NCI-H226 (cell line): Measurements from ENCODE around the gene ZSCAN16.
"Not testable (repeated sequence)": the region's sequence is repeated elsewhere in the genome, so short reads cannot be mapped to it uniquely, and the experiment has no call there.

Source experiments
- DNase-seq: peaks from one replicate; pipeline ENCODE4 v3.0.0-alpha.2; 2015

The ZSCAN16 gene

GRCh38 chr6:28124350-28124970 lies at the start of gene ZSCAN16:
ZSCAN16 (plus strand) TSS chr6:28124609; CDS start chr6:28125444, 835 bp downstream.
- DNase-seq, result peak; percentile 78

DNA sequence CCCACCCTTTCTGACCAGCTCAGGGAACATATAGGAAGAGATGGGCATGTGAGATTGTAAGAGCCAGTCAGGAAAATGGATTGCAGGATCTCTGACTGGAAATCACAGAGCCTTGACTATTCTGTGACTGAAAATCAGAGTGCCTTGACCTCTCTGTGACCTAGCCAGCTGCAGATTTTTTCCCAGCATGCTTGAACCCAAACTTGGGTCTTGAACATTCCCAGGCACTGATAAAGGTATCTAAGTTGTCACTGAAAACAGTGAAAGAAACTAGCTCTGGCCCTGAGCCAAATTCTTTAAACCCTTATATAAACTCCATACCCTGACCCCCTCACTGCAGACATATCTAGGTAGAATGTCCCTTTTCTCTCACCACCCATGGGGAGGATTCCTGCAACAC lies 46.4 kb upstream of the ZSCAN16 start:
- no peak for DNase-seq

- DNase-seq, result no peak
These were observed 45.6 kb upstream of the ZSCAN16 start for GRCh38 chr6:28078836-28079235.

GRCh38 chr6:28080381-28080630 lies 44.1 kb upstream of the ZSCAN16 start, which contains the start of gene ZNF165:
ZNF165 (plus strand) TSS chr6:28080568; CDS start chr6:28085481, 4,913 bp downstream.
- not testable (repeated sequence) for DNase-seq

GRCh38 chr6:28080631-28081485 lies 43.6 kb upstream of the ZSCAN16 start:
- peak; percentile 78 for DNase-seq

DNA sequence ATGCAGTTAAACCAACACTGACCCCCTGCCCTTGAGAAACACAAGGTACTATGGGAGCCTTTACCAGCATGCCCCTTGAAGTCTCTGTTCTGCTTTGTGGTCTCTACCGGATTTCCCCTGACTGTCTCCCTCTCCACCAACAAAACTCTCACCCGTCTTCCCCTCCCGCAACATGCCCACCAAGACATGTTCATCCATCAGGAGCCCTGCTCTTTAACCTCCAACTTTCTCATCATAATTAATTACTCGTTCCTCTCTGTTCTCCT lies 43.0 kb upstream of the ZSCAN16 start:
- DNase-seq, result no peak

DNA sequence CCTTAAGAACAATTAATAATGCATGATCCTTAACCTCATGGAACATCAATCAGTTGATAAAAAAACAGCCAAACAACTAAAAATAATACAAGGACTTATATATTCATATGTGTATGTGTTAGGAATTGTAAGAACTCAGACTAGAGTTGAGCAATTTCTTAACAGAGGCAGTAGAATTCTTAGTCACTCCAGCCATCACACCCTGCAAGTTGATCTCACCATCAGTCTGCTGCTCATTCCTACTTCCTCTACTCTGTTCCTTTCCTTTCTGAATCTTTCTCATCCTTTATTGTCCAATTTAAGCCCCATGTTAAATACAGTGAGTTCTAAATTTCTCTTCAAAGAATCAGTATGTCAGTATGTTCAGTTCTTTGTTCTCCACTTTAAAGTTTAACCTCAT lies 41.5 kb upstream of the ZSCAN16 start:
- DNase-seq, result no peak

GRCh38 chr6:28089054-28089453 lies 35.4 kb upstream of the ZSCAN16 start:
- DNase-seq, result no peak

DNA sequence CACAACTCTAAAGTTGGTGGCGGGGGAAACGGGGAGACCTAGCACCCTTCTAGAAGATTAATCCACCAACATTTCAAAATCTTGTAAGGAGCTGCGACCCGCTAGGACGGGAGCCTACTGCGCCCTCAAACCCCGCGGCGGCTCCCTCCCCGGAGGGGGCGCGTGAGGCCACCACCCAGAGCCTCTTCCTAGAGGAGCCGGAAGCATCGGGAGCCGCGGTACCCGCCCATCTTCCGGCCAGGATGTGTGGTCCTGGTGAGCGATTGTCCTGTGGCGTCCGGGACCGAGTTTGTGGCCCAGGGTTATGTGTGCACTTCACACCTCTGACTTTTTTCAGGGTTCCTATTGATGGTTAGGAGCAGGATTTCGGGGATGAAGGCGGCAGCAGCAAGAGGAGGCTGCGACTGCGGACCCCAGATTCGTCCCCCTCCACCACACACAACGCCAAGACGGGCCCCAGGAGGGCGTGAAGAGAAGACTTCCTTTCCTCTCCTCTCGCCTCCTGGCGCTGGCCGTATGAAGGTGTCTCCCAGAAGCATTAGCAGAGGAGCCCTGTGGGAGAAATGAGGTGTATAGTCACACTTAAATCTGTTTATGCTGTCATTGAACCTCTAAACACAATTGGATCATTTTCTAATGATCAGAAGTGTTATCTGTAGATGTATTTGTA lies 33.4 kb upstream of the ZSCAN16 start:
- no peak for DNase-seq

DNA sequence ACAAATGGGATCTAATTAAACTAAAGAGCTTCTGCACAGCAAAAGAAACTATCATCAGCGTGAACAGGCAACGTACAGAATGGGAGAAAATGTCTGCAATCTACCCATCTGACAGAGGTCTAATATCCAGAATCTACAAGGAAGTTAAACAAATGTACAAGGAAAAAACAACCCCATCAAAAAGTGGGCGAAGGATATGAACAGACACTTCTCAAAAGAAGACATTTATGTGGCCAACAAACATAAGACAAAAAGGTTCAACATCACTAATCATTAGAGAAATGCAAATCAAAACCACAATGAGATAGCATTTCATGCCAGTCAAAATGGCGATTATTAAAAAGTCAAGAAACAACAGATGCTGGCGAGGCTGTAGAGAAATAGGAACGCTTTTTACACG lies 22.2 kb upstream of the ZSCAN16 start:
- DNase-seq, result not testable (repeated sequence)

DNA sequence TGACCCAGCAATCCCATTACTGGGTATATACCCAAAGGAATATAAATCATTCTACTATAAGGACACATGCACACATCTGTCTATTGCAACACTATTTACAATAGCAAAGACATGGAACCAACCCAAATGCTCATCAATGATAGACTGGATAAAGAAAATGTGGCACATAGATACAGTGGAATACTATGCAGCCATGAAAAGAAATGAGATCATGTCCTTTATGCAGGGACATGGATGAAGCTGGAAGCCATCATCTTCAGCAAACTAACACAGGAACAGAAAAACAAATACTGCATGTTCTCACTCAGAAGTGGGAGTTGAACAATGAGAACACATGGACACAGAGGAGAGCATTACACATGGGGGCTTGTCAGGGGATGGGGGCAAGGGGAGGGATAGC lies 21.7 kb upstream of the ZSCAN16 start:
- not testable (repeated sequence) for DNase-seq

DNA sequence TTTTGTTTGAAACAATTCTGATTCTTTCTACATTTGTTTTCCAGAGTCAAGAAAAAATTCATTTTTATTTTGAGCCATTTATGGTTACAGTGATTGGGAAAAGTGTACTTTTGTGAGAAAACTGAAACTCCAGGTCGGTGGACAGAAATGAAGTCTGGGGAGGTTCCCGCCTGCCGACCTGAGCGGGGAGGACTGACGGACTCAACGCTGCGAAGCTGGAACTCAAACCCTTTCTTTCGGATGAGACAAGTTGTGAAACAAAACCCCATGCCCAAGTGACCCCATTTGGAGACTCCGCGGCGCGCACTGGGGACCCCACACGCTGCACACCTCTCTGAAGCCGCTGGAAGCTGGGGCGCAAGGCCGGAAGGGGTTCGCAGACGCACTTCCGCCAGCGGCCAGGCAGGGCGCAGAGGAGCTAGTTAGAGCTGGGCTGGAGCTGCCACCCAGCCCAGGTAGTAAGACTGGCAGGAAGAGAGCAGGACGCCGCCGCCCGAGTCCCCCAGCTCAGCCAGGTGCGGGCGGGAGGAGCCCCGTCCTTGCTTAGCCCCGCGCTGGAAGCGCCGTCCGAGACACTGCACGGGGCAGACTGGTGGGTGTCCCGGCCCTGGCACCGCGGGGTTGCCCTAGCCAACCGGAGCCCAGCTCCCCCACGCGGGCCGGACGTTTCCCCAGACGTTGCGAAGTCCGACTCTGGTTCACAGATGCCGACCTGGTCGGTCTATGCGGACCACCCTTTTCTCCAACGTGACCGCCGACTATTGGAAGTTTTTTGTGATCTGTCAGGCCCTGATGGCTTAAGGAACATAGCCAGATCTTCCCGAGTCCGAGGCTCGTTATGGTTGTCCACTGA lies 19.8 kb upstream of the ZSCAN16 start:
- DNase-seq, result peak; percentile 79

DNA sequence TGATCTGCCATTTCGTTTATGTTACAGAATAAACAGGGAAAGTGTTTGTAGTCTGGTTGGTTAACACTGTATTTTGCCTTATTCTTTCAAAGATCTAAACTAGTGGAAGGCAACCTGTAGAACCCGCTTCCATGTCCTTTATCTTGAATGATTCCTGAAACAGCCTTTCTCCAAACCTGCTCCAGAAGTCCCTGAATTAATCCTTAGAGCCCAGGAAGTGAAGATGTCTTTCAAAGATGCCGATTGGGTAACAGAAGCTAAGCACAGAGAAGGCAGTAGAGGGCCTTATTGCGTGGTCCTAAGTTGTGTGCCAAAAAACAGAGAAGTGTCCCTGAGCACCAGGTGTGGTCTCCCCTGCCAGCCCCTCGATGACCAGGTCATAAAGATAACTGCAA lies 19.2 kb upstream of the ZSCAN16 start:
- no peak for DNase-seq

GRCh38 chr6:28107506-28107905 lies 16.9 kb upstream of the ZSCAN16 start:
- no peak for DNase-seq

- DNase-seq, result no peak
These were observed 12.4 kb upstream of the ZSCAN16 start for GRCh38 chr6:28111964-28112363.

GRCh38 chr6:28115799-28116198 lies 8.6 kb upstream of the ZSCAN16 start:
- DNase-seq, result no peak

DNA sequence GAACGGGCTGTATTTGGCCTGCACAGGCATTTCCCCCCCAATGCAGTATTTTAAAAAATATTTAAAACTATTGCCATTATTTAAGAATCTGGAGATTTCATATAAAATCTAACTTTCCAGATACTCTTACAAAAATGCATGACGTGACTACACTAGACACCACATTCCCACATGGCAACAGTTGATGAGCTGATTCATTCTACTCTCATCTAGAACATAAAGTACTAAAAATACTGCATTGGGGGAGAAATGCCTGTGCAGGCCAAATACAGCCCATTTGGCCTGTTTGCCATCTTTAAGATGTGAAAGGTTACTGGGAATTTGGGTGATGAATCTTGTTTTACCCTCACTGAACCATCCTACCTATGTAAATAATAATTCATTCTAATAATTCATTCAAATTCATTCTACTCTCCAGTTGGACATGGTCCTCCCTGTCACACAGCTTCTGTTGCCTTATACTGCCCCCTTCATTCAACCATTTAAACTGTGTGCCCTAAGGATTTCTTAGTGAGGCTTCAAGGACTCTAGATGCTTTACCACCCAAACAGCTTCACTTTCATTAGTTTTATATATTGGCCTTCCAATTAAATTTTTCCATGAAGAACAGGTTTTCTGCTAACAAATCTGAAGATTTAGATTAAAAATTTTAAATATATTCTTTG lies 6.9 kb upstream of the ZSCAN16 start:
- DNase-seq, result no peak

GRCh38 chr6:28118217-28118616 lies 6.2 kb upstream of the ZSCAN16 start:
- DNase-seq, result no peak

- no peak for DNase-seq
These were observed 2.5 kb upstream of the ZSCAN16 start for GRCh38 chr6:28121876-28122275.

GRCh38 chr6:28122283-28122682 lies 2.1 kb upstream of the ZSCAN16 start:
- DNase-seq, result not testable (repeated sequence)

GRCh38 chr6:28124971-28125353 lies 553 bp downstream of the ZSCAN16 start:
- no peak for DNase-seq

DNA sequence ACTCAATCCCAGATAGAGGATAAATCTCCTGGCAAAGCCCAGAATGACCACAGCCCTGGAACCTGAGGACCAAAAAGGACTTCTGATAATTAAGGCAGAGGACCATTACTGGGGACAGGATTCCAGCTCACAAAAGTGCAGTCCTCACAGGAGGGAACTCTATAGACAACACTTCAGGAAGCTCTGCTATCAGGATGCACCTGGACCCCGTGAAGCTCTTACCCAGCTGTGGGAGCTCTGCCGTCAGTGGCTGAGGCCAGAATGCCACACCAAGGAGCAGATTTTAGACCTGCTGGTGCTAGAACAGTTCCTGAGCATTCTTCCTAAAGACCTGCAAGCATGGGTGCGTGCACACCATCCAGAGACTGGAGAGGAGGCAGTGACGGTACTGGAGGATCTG lies 992 bp downstream of the ZSCAN16 start:
- no peak for DNase-seq

DNA sequence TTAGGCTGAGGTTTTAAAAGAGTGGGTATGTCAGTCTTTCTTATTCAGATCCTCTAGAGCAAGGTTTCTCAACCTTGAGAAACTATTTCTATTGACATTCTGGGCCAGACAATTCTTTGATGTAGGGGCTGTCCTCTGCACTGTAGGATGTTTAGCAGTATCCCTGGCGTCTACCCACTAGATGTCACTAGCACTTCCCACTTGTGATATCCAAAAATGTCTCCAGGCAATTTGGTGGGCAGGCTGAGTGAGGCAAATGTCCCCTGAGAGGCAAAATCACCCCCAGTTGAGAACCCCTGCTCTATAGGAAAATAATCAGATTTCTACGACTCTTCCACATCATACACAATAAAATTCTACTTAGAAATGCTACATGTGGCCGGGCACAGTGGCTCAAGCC lies 9.6 kb downstream of the ZSCAN16 start:
- peak; percentile 7 for DNase-seq
